IMR-90 (cell line): ENCODE measurements around the gene AKAP13. TPM values are rescaled to one million over a fixed set of nuclear protein-coding genes. Genes with fewer than 3 reads are reported as not detected.

Experiments used
- ATAC-seq: fragments of 200-7000 bp; cut with Tn5 transposase; 2 replicates; pipeline ENCODE4 v1.9.1; 2020; ENCODE audit warnings: low read depth, mild to moderate bottlenecking, moderate library complexity
- BruUV-seq: library from RNA; stranded (reverse); fragments of 400-500 nt; replicated peaks from 2 replicates; lab custom pipeline; 2021; lab: Mats Ljungman, UMichigan
- CTCF ChIA-PET: fragments of 300-600 bp; formaldehyde crosslinking; extraction: SDS; loops from one replicate; lab custom pipeline; 2021; ENCODE audit warnings: antibody characterized with exemption; lab: Yijun Ruan, JAX
- POLR2A ChIA-PET: fragments of 300-600 bp; sonication (Branson Sonifier 250); formaldehyde crosslinking; loops from one replicate; lab custom pipeline; 2022; ENCODE audit warnings: antibody characterized with exemption; ENCODE audit not compliant: unreplicated experiment; lab: Charles Lee
- DNase-seq: peaks from one replicate; pipeline ENCODE4 v3.0.0; 2013
- H2AFZ ChIP-seq: replicated peaks from 2 replicates; pipeline ENCODE3; 2013; ENCODE audit warnings: low read length, mild to moderate bottlenecking; ENCODE audit not compliant: poor library complexity
- H2AK5ac ChIP-seq: 2 replicates; pipeline ENCODE4 v1.6.1; 2013; ENCODE audit warnings: low read depth, low read length, inconsistent platforms
- H2AK9ac ChIP-seq: replicated peaks from 2 replicates; pipeline ENCODE3; 2013; ENCODE audit warnings: mild to moderate bottlenecking, low read depth, low read length, moderate library complexity; ENCODE audit not compliant: poor library complexity
- H2BK120ac ChIP-seq: 2 replicates; pipeline ENCODE4 v1.6.1; 2013; ENCODE audit warnings: low read depth, low read length, inconsistent platforms
- H2BK15ac ChIP-seq: 3 replicates; pipeline ENCODE4 v1.6.1; 2013; ENCODE audit warnings: low read depth, low read length, inconsistent platforms
- H2BK20ac ChIP-seq: 2 replicates; pipeline ENCODE4 v1.6.1; 2013; ENCODE audit warnings: low read depth, mild to moderate bottlenecking, inconsistent platforms, low read length, moderate library complexity
- H2BK5ac ChIP-seq: 2 replicates; pipeline ENCODE4 v1.6.1; 2013; ENCODE audit warnings: mild to moderate bottlenecking, low read depth, low read length, inconsistent platforms; ENCODE audit not compliant: poor library complexity, severe bottlenecking
- H3K14ac ChIP-seq: replicated peaks from 2 replicates; pipeline ENCODE4 v1.6.1; 2013; ENCODE audit warnings: low read depth, low read length, inconsistent platforms
- H3K18ac ChIP-seq: 2 replicates; pipeline ENCODE4 v1.6.1; 2013; ENCODE audit warnings: low read depth, low read length, control low read depth
- H3K23ac ChIP-seq: 2 replicates; pipeline ENCODE4 v1.6.1; 2013; ENCODE audit warnings: low read depth, low read length, inconsistent platforms
- H3K27ac ChIP-seq: 2 replicates; pipeline ENCODE4 v1.5.1; 2013; ENCODE audit warnings: mild to moderate bottlenecking, control low read depth, low read length; ENCODE audit not compliant: insufficient read depth
- H3K27me3 ChIP-seq: 2 replicates; pipeline ENCODE4 v1.6.1; 2013; ENCODE audit warnings: low read length; ENCODE audit not compliant: control insufficient read depth, insufficient read depth
- H3K36me3 ChIP-seq: 2 replicates; pipeline ENCODE4 v1.6.1; 2013; ENCODE audit warnings: low read length, mixed read lengths; ENCODE audit not compliant: control insufficient read depth, insufficient read depth
- H3K4ac ChIP-seq: 2 replicates; pipeline ENCODE4 v1.6.1; 2013; ENCODE audit warnings: low read depth, low read length, inconsistent platforms
- H3K4me1 ChIP-seq: 2 replicates; pipeline ENCODE4 v1.6.1; 2013; ENCODE audit warnings: low read length, mixed read lengths; ENCODE audit not compliant: control insufficient read depth, insufficient read depth
- H3K4me2 ChIP-seq: 2 replicates; pipeline ENCODE4 v1.6.1; 2013; ENCODE audit warnings: low read depth, mild to moderate bottlenecking, control low read depth, low read length, moderate library complexity
- H3K4me3 ChIP-seq: 2 replicates; pipeline ENCODE4 v1.5.1; 2013; ENCODE audit warnings: low read depth, mild to moderate bottlenecking, control low read depth, low read length, moderate library complexity; ENCODE audit not compliant: insufficient read depth
- H3K56ac ChIP-seq: 2 replicates; pipeline ENCODE4 v1.6.1; 2013; ENCODE audit warnings: low read length, inconsistent platforms; ENCODE audit not compliant: insufficient read depth; ENCODE audit errors: extremely low read depth
- H3K79me1 ChIP-seq, 2 experiments: 2 replicates each; pipeline ENCODE4 v1.6.1; 2013; ENCODE audit warnings: low read length in 2 of 2, inconsistent platforms in 1 of 2, low read depth in 1 of 2
- H3K9ac ChIP-seq: 2 replicates; pipeline ENCODE4 v1.6.1; 2013; ENCODE audit warnings: low read depth, low read length, control low read depth
- H3K9me1 ChIP-seq: 2 replicates; pipeline ENCODE4 v1.6.1; 2013; ENCODE audit warnings: low read length, inconsistent platforms; ENCODE audit not compliant: insufficient read depth
- H3K9me3 ChIP-seq: 2 replicates; pipeline ENCODE4 v1.6.1; 2013; ENCODE audit warnings: low read length; ENCODE audit not compliant: control insufficient read depth, insufficient read depth
- H4K20me1 ChIP-seq: 2 replicates; pipeline ENCODE4 v1.6.1; 2013; ENCODE audit warnings: low read length, inconsistent platforms; ENCODE audit not compliant: insufficient read depth
- H4K5ac ChIP-seq: 2 replicates; pipeline ENCODE4 v1.6.1; 2013; ENCODE audit warnings: mild to moderate bottlenecking, low read depth, low read length, control low read depth
- H4K8ac ChIP-seq, 2 experiments: 2 replicates each; pipeline ENCODE4 v1.6.1; 2013; ENCODE audit warnings: low read depth in 2 of 2, low read length in 2 of 2, control low read depth in 1 of 2, inconsistent platforms in 1 of 2
- H4K91ac ChIP-seq: 2 replicates; pipeline ENCODE4 v1.6.1; 2013; ENCODE audit warnings: low read depth, low read length, inconsistent platforms; ENCODE audit not compliant: insufficient read depth
- CEBPB ChIP-seq: IDR thresholded peaks from 2 replicates; pipeline ENCODE4 v1.6.1; 2012; ENCODE audit warnings: low read depth, low read length, improper control_type of control experiment
- FOS ChIP-seq: fragments of 150-350 bp; IDR thresholded peaks from 2 replicates; pipeline ENCODE4 v1.6.1; 2016; ENCODE audit warnings: low read depth, low read length
- MAFK ChIP-seq: IDR thresholded peaks from 2 replicates; pipeline ENCODE4 v1.6.1; 2012; ENCODE audit warnings: low read depth, low read length, improper control_type of control experiment
- POLR2A ChIP-seq: IDR thresholded peaks from 2 replicates; pipeline ENCODE4 v1.6.1; 2012; ENCODE audit warnings: mild to moderate bottlenecking, low read depth, low read length
- RAD21 ChIP-seq: IDR thresholded peaks from 2 replicates; pipeline ENCODE4 v1.6.1; 2012; ENCODE audit warnings: low read length, improper control_type of control experiment
- RCOR1 ChIP-seq: IDR thresholded peaks from 2 replicates; pipeline ENCODE4 v1.6.1; 2012; ENCODE audit warnings: mild to moderate bottlenecking, low read length, improper control_type of control experiment; ENCODE audit not compliant: insufficient replicate concordance
- USF2 ChIP-seq: fragments of 150-350 bp; IDR thresholded peaks from 2 replicates; pipeline ENCODE4 v1.6.1; 2017; ENCODE audit warnings: mild to moderate bottlenecking, antibody characterized with exemption, low read length, low read depth
- WGBS, 2 experiments: methylation state at CpG; one replicate each; pipeline versions ENCODE4 v1.1.5 to v1.1.7; 2013; ENCODE audit warnings: missing lambda C conversion rate in 2 of 2; ENCODE audit not compliant: insufficient read length in 1 of 2; ENCODE audit errors: extremely low coverage in 2 of 2; 5-methylcytosine and 5-hydroxymethylcytosine counted together
- dilution Hi-C: fragments of 300-500 bp; cut with HindIII; formaldehyde crosslinking; loops from one replicate; pipeline ENCODE4 v1.14.3; 2018; ENCODE audit warnings: low sequenced_read_pairs; ENCODE audit not compliant: unreplicated experiment
- in situ Hi-C: fragments of 300-500 bp; cut with MboI; formaldehyde crosslinking; loops from 3 replicates; pipeline ENCODE4 v1.14.3; 2019; ENCODE audit warnings: low sequenced_read_pairs, inconsistent platforms, mixed read lengths
- intact Hi-C: fragments of 100-400 bp; cut with micrococcal nuclease; formaldehyde crosslinking; loops from 2 replicates; pipeline ENCODE4 v1.10.0; 2022
- polyA plus RNA-seq, 3 experiments: library from polyadenylated mRNA; depleted of rRNA; stranded (reverse); fragments of >200 nt; gene quantifications; 2 replicates each; pipeline ENCODE4 v1.2.3, GENCODE V29; 2012; ENCODE audit warnings: low replicate concordance in 1 of 3
- total RNA-seq: library from RNA; depleted of rRNA; stranded (reverse); fragments of >200 nt; gene quantifications from 2 replicates; pipeline ENCODE4 v1.2.3, GENCODE V29; 2012

Gene AKAP13
- total and polyA plus RNA-seq, 2 of the 4 experiments (the other 2 are of a cell fraction), result 10.4 to 46.4 TPM

GRCh38 chr15:85770096-85771041 is 390.0 kb downstream of the AKAP13 start:
- Histone ChIP-seq H4K20me1 (peaks cover 23% of the 10 kb centered on the region), H3K27me3 (no peaks in the 10 kb centered on the region), H3K36me3 (peaks cover 2% of the 10 kb centered on the region; the same call in 1 of the 2 replicates), H3K9me1 (peaks cover 22% of the 10 kb centered on the region), H3K79me1 (peaks cover 17 to 61% of the 10 kb centered on the region in 2 experiments), H2BK5ac (no peak overlapping the region), H3K4me2 (no peak overlapping the region), H2AK9ac (peak overlapping the region; percentile 20), H3K14ac (no peak overlapping the region), H3K56ac (no peak overlapping the region), H2BK20ac (no peak overlapping the region), H3K9me3 (no peaks in the 10 kb centered on the region), H2BK120ac (no peak overlapping the region), H4K8ac (no peak overlapping the region), H4K91ac (no peak overlapping the region), H2AK5ac (no peak overlapping the region), H3K4me1 (peaks cover 10% of the 10 kb centered on the region; the same call in 1 of the 2 replicates), H4K5ac (no peak overlapping the region), H3K18ac (no peak overlapping the region), H3K27ac (no peak overlapping the region), H3K9ac (no peak overlapping the region), H2AFZ (no peak overlapping the region), H2BK15ac (no peak overlapping the region), H3K4me3 (no peak overlapping the region), H3K4ac (no peak overlapping the region), H3K23ac (no peak overlapping the region)
- peak; percentile 33; the same call in 1 of the 2 replicates for ATAC-seq
- ChIA-PET POLR2A (no interaction called here), CTCF (no interaction called here)
- no peak for DNase-seq
- dilution Hi-C loops (no loop called here), intact Hi-C loops (no loop called here), in situ Hi-C loops (no loop called here)
- TF ChIP-seq MAFK, result no peak
- no peak for TF ChIP-seq FOS
- no peak for TF ChIP-seq POLR2A
- TF ChIP-seq RCOR1, result no peak
- no peak for TF ChIP-seq RAD21
- no peak for TF ChIP-seq USF2
- no peak for TF ChIP-seq CEBPB
- BruUV-seq, result no TSS peak
- WGBS, 2 experiments, result 89% methylated on average over 7 of the region's 21 CpGs; no CpG with 5 or more reads in 1 of the 2 experiments
